ENCODE data around the gene GOSR2. TPM values are rescaled to one million over a fixed set of nuclear protein-coding genes. Genes with fewer than 3 reads are reported as not detected.

Gene GOSR2
- total and polyA plus RNA-seq, 9 of the 15 experiments (the other 6 are each of a cell fraction or from before 2014, with no cell fraction given), result 32.7 to 96.3 (median 48.9) TPM

GRCh38 chr17:46951706-46952105 lies 28.7 kb downstream of the GOSR2 start (continued):
- TF ChIP-seq ID3 (CRISPR knock-in tag; IDR thresholded peaks at IDR 0.05), result no peak
- no peak for TF ChIP-seq ID3 (tag; IDR thresholded peaks at IDR 0.05)
- TF ChIP-seq PREB (CRISPR knock-in tag; IDR thresholded peaks at IDR 0.05), result no peak
- TF ChIP-seq PHTF2 (CRISPR knock-in tag; IDR thresholded peaks at IDR 0.05), result no peak

GRCh38 chr17:46952115-46952514 lies 29.2 kb downstream of the GOSR2 start:
- in situ Hi-C loops (cut with MboI), result no loop called here

More at GRCh38 chr17:46952115-46952514, 29.2 kb downstream of the GOSR2 start:
- Histone ChIP-seq H3K9me1 (ENCODE audit: control insufficient read depth, insufficient read depth, low read length) (no peaks in the 10 kb centered on the region), H4K20me1 (replicated peaks; ENCODE audit: control insufficient read depth, insufficient read depth, low read length) (peaks cover 15% of the 10 kb centered on the region; the same call in 1 of the 2 replicates), H3K4me2 (ENCODE audit: insufficient read depth, low read length) (no peak overlapping the region), H3K36me3 (ENCODE audit: control insufficient read depth, insufficient read depth, low read length) (no peaks in the 10 kb centered on the region), H2AFZ (ENCODE audit: low read depth, low read length) (no peak overlapping the region), H3K4me3 (no peak overlapping the region), H3K9me3 (replicated peaks; ENCODE audit: control insufficient read depth, insufficient read depth, low read depth, low read length) (no peaks in the 10 kb centered on the region), H3K79me2 (ENCODE audit: control insufficient read depth, insufficient read depth, low read length) (no peaks in the 10 kb centered on the region), H3K27me3 (ENCODE audit: control insufficient read depth in 2 of 2, insufficient read depth in 2 of 2, low read length in 2 of 2) (peaks cover 7 to 50% of the 10 kb centered on the region in 2 experiments; a peak in 4 of 5 replicates), H3K4me1 (replicated peaks in 1 of 2; ENCODE audit: control insufficient read depth in 2 of 2, insufficient read depth in 2 of 2, low read length in 2 of 2) (no peaks in the 10 kb centered on the region), H3K9ac (ENCODE audit: insufficient read depth in 1 of 2, low read depth in 2 of 2, low read length in 2 of 2) (0 out of 4 replicates have a peak overlapping the region, but pooled peaks of 1 of the 2 experiments have one; percentile 36), H3K27ac (ENCODE audit: extremely low read depth, low read depth, low read length) (no peak overlapping the region)
- DNase-seq (ENCODE audit: extremely low read depth in 1 of 4, low spot score in 3 of 4) (no peak), FAIRE-seq (no peak), ATAC-seq (no peak)
- 15% methylated on average over 9 of the region's 9 CpGs for WGBS (ENCODE audit: insufficient coverage, low coverage, missing lambda C conversion rate)
- ChIA-PET CTCF (ENCODE audit: low intra/inter-chr PET ratio) (no interaction called here), POLR2A (interaction anchor here (0.6 to 1.9 kb wide), 5 partner anchors 10 to 47 kb away, joined by 3 to 8 read pairs (median 4); no protein-coding TSS in a partner anchor)
- no TSS peak for BruUV-seq (replicated peaks)
- TF ChIP-seq FOS (IDR thresholded peaks at IDR 0.05; ENCODE audit: extremely low read depth, insufficient read length) (no peak), TSC22D4 (tag; IDR thresholded peaks at IDR 0.05) (no peak), HBP1 (CRISPR knock-in tag; IDR thresholded peaks at IDR 0.05) (no peak), RB1 (IDR thresholded peaks at IDR 0.05; ENCODE audit: low read depth) (no peak), ZC3H11A (IDR thresholded peaks at IDR 0.05; ENCODE audit: low read depth, low read length) (no peak), RFX1 (IDR thresholded peaks at IDR 0.05) (no peak), ZFPM2 (CRISPR knock-in tag; IDR thresholded peaks at IDR 0.05) (no peak), NFRKB (IDR thresholded peaks at IDR 0.05; ENCODE audit: low read depth) (no peak), HEY1 (CRISPR knock-in tag; IDR thresholded peaks at IDR 0.05; ENCODE audit: borderline replicate concordance) (no peak), ZNF398 (CRISPR knock-in tag; IDR thresholded peaks at IDR 0.05) (no peak), SIN3A (IDR thresholded peaks at IDR 0.05; ENCODE audit: borderline replicate concordance in 2 of 2, control insufficient read depth in 1 of 2, low read depth in 2 of 2, low read length in 2 of 2) (no peak), THRA (IDR thresholded peaks at IDR 0.05) (no peak)
- intact Hi-C loops (cut with micrococcal nuclease), result no loop called here
